ENCODE results near the gene LCE3E.
"Not testable (repeated sequence)": the region's sequence is repeated elsewhere in the genome, so short reads cannot be mapped to it uniquely, and the experiment has no call there.

The LCE3E gene, protein sequence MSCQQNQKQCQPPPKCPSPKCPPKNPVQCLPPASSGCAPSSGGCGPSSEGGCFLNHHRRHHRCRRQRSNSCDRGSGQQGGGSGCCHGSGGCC

DNA sequence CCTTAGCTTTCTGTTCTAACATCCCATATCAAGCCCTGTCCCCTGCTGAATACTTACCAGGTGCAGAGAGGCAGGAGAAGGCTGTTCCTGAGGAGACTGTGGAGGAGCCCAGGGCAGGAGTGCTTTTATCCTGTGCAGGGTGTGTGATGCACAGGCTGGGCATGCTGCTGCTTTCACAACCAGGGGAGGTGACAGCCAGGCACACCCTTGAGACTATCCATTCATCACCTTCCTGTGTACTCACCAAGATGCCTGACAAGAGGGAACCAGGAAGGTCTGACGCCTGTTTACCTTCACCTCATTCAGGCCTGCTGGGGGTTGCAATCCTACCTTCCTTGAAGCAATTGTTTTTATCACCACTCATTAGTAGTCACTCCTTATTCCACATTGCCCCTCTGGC is at the start of gene LCE3E:
Gene LCE3E, minus strand, starts transcription at position 100 of the 400 bp plus-strand sequence. CDS start 572 bp downstream, outside the sequence.
- no peak for DNase-seq (ENCODE audit: low read depth)

DNA sequence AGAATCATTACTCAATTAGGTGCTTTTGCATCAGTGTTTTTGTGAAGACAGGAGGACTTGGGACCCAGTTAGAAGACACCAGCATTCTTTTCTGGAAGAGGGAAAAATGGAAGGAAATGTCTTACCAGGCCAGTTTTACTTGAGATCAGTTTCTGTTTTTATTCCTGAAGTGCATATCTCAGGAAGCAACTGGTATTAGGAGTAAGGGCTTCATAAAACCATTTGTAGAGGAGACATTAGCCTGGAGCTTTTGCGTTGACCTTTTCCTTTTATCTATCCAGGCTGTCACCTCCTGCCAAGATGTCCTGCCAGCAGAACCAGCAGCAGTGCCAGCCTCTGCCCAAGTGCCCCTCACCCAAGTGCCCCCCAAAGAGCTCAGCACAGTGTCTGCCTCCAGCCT is 46.9 kb upstream of the LCE3E start, which contains the start of gene LCE3B:
Gene LCE3B, plus strand, starts transcription at position 301 of the 400 bp plus-strand sequence. Its CDS starts 0 bp downstream, at position 301.
- no peak for DNase-seq (ENCODE audit: low read depth)

DNA sequence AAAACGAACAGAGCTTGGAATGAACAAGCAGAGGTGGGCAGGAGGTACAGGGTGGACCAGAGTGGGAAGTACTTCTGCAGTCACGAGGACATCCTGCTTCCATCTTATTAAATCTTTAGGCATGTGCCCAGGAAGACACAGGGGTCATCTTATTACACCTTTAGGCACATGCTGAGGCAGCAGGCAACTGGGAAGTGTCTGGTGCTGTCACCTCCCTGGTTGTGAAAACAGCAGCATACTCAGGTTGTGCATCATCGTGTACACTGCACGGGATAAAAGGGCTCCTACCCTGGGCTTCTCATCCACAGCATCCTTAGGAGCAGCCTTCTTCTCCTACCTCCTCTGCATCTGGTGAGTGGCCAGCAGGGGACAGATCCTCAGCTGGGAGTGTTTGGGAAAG is 33.4 kb upstream of the LCE3E start, which contains the start of gene LCE3C:
Gene LCE3C, plus strand, starts transcription at position 301 of the 400 bp plus-strand sequence. CDS start 498 bp downstream, outside the sequence.
- no peak for DNase-seq (ENCODE audit: low read depth)

DNA sequence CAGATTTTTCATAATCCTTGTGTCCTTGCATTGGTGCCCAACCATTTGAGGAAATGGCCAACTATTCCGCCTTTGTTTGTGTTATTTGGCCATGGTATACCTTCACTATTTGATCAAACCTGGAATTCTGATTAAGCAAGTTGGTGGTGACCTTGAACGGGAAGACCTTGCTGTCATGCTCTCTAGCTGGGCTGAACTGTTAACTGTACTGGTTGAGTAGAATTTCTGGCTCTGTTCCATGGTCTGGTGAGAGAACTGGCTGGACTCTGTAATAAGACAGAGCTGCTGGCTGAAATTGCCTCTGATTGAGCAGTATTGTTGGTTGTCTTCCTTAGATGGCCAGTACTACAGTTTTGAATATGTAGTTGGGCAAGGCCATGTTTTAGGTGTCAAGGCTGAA is 30.4 kb upstream of the LCE3E start:
- no peak for DNase-seq (ENCODE audit: low read depth)

DNA sequence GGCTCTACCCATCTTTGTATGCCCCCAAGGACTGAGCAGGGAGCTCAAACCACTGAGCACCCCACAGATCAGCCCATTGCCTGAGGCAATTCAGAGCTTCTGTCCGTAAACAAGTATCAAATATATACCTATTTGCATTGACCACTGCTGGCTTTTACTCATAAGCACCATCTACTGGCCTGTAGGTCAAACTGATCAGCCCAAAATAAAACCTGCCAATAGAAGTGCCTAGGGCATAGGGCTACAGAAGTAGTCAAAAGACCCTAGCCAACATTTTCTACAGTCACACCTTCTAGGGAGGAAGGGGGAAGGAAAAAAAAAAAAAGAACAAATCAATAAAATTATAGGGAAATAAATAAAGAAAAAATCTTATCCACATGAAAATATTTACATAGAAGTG is 19.0 kb upstream of the LCE3E start:
- no peak for DNase-seq (ENCODE audit: low read depth)

DNA sequence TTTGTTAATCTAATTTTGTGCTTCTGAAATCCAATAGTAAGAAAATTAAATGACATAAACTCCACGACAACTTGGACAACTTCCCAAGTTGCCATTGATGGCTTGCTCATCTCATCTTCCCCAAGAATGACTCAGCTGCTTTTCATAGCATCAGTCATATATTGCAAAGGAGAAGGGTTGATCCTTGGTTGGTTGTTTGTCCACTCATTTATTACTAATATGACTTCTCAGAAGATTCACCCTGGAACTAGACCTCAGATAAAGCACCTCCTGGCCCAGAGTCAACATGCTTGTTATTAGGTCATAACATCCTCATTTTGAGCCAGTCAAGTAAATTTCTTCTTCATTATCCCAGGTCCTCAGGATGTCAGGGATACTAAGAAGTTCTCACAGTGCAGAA is 16.1 kb upstream of the LCE3E start:
- DNase-seq (ENCODE audit: low read depth) = peak; percentile 78

DNA sequence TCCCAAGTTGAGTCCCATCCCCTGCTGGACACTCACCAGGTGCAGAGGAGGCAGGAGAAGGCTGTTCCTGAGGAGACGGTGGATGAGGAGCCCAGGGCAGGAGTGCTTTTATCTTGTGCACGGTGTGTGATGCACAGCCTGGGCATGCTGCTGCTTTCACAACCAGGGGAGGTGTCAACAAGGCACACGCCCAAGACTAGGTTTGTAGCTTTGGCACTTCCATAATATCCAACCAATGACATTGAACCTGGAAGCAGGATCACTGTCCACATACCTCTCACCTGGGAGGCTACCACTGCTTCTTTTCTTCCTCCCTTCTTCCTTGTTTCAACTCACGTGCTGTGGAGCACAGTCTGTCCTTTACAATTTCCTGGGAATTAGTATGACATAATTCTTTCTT is 13.9 kb upstream of the LCE3E start, which contains the start of gene LCE3D:
Gene LCE3D, minus strand, starts transcription at position 84 of the 400 bp plus-strand sequence. CDS start 580 bp downstream, outside the sequence.
- DNase-seq (ENCODE audit: low read depth) = no peak

DNA sequence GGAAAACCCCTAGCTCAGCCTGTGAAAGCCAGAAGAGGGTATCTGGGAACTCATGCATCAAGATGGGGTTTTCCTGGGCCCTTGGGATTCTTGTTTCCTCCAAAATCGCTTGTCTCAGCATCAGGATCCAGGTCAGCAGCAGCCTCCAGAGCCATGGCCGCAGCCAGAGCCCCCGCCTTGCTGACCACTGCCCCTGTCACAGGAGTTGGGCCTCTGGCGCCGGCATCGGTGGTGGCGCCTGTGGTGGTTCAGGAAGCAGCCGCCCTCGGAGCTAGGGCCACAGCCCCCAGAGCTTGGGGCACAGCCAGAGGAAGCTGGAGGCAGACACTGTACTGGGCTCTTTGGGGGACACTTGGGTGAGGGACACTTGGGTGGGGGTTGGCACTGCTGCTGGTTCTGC is 12.9 kb upstream of the LCE3E start:
- not testable (repeated sequence) for DNase-seq (ENCODE audit: low read depth)

DNA sequence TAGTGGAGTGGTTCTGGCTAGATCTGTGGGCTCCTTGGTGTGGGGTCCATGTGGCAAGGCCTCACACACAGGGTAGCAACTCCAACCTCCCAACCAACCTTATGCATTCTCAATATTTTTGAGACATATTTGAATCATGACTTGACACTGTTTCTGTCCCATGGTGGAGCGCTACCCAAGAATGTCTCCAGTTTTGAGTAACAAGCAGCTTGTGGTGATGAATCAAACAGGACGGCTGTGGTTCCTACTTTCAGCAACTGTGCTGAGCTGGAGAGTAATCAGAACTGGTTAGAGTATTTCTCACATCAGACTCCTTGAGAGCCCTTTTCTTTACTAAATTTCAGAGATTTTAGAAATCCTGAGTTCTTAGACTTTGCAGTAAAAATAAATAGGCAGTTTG is 10.6 kb upstream of the LCE3E start:
- DNase-seq (ENCODE audit: low read depth) = peak; percentile 28

DNA sequence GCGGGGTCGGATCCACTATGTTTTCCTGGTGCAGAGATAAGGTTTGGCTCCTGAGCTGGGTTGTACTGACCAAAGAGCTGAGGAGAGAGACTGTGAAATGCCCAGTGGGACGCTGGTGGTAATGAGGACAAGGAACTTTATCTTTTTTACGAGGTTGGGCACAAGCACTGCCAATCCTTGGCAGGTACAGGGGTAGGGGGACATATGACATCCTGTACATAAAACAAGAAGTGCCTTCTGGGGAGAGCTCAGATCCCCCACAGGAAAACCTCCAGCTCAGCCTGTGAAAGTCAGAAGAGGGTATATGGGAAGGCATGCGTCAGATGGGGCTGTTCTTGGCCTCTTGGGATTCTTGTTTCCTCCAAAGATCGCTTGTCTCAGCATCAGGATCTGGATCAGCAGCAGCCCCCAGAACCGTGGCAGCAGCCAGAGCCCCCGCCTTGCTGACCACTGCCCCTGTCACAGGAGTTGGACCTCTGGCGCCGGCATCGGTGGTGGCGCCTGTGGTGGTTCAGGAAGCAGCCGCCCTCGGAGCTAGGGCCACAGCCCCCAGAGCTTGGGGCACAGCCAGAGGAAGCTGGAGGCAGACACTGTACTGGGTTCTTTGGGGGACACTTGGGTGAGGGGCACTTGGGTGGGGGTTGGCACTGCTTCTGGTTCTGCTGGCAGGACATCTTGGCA is 905 bp downstream of the LCE3E start:
- DNase-seq (ENCODE audit: low read depth) = no peak

DNA sequence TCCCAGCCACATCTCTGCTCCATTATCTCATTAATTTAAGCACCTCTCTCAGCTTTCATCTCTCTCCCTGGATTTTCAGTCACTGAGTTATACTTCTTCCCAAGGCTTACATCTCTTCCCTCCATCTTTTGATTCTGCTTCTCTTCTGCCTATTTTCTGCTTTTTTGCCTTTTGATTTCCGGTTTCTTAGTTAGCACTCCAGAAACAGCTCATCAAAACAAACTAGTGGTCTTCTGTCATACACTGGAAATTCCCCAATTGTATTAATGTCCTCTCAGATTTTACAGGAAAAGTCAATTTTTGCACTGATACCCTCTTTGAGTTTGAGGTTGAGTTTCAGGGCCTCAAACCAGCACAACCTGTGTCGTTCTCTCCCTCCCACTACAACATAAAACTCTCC is 1.5 kb downstream of the LCE3E start:
- DNase-seq (ENCODE audit: low read depth) = no peak

DNA sequence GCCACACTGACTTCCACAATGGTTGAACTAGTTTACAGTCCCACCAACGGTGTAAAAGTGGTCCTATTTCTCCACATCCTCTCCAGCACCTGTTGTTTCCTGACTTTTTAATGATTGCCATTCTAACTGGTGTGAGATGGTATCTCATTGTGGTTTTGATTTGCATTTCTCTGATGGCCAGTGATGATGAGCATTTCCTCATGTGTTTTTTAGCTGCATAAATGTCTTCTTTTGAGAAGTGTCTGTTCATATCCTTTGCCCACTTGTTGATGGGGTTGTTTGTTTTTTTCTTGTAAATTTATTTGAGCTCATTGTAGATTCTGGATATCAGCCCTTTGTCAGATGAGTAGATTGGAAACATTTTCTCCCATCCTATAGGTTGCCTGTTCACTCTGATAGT is 18.2 kb downstream of the LCE3E start:
- not testable (repeated sequence) for DNase-seq (ENCODE audit: low read depth)

DNA sequence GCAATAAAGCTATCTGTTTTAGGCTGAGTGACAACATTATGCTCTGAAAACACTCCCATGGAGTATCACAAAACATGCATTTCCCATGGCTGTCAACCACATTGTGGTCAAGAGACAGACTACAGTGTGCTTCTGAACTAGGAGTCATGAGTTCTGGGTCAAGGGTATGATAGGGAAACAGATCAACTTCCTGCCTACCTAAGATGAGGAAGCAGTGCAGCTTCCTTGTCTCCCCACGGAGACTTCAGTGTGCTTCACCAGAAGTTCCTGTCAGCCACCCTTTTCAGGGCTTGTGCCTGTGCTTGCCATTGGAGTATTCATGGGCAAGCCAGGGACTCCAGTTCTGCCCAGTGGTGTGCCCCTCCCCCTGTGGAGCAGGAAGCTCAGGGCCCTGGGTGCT is 19.9 kb downstream of the LCE3E start:
- no peak for DNase-seq (ENCODE audit: low read depth)

DNA sequence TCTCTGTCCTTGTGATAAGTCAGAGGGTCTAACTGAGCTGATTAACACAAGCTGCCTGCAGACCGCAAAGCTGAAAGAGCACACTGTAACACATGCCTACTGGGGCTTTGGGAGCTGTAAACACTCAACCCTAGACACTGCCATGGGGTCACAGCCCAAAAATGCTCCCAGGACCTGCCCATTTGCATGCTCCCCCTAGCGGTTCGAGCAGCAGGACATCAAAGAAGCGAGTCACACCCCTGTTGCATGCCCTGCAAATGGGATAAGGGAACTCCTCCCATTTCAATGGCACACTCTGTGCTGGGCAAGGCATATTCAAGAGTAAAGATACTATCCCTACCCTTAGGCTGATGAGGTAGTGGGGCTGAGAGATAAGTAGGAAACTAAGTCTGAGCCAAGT is 22.8 kb downstream of the LCE3E start:
- DNase-seq (ENCODE audit: low read depth) = no peak

DNA sequence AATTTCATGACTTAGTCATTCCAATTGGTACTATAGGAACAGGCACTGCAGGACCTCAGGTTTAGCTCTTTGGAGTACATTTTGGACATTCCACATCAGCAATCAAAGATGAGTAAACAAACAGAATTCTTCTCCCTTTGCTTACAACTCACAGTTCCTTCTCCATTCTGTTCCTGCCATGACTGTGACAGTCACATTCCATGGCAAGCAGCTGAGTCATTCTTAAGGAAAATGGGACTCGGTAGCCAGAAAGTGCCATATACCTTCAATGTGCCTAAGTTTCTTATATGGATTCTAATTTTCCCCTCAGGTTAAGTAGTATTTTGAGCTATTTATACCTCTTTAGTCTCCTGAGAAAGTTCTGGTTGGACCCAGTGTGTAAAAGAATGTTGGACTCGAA is 26.7 kb downstream of the LCE3E start:
- DNase-seq (ENCODE audit: low read depth) = no peak

DNA sequence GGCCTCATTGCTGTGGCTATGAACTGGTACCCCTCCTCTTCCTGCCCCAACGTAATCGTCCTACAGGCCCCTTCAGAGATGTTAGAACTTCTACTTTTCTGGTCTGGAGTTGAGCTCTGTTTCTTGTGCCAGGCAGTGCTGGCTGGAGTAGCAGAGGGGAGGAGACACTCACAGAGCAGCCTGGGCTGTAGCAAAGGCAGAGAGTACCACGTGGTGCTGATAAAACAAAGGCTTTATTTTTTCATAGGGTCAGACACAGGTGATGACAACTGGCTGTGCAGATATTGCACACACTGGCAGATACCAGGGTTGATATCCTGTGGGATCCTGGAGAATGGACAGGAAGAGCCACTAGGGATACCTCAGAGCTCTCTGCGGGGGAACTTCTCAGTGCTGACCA is 29.1 kb downstream of the LCE3E start:
- no peak for DNase-seq (ENCODE audit: low read depth)

DNA sequence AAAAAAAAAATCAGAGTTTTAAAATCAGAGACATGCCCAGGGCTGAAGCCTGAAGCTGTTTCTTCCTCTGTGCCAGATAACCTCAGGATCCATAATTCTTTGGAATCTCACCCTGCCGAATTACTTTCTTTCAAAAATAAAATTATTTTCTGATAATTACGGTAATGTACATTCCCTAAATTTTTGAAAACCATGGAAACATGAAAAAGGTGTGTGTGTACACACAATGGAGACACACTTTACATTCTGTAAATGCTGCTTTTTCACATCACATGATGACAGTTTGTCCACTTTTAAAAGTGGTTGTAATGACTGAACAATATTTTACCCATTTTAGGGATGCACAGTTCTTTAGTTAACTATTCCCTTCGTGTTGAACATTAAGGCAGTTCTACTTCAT is 30.8 kb downstream of the LCE3E start:
- no peak for DNase-seq (ENCODE audit: low read depth)

DNA sequence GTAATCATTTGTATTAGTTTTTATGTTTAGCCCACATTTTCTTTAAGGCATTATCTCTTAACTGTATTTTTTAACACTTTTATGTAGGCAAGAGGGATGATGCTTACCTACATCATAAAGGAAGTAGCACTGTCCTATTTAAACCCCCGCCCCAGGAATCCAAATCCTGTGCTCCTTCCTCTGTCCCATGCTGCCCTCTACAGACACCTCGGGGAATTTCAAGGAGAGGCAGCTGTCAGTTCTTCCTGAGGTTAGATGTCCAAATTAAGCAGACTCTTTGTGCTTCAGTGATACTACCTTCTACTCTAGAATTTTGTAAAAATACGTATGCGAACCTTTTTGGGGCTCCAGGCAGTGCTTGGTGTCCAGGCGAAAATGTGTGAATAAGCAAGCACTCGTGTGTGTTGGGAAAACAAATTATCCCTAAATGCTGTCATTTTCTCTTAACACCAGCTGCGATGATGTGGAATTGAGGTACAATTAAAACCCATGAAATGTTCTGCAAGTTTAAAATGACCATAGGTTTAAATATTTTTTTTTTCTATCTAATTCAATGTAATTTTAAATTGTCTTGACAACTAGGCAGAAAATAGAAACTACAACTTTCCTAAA is 33.1 kb downstream of the LCE3E start:
- DNase-seq (ENCODE audit: low read depth) = peak; percentile 24

DNA sequence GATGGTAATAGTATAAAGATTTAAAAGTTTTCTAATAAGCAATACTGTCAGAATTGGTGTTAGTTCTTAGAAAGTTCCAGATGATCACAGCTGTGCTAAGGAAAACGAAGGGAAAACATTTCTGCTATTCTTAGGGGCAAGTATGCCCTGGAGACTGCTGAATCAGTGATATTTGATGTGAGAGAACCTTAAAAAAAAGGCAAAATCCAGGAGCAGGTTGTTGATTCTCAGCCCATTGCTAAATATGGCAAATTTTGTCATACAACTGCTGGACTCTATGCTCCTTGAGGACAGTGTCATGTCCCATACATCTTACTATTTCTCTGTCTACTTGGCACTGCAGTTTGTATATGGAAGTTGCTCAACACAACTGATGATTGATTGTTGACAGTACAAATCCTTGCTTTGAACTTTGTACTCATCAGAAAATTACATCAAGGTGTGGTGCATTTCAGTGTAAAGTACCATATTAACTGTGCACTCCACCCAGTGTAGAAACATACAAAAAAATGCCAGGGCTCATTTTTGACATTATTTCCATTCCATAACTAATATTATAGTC is 41.4 kb downstream of the LCE3E start:
- DNase-seq (ENCODE audit: low read depth) = no peak

DNA sequence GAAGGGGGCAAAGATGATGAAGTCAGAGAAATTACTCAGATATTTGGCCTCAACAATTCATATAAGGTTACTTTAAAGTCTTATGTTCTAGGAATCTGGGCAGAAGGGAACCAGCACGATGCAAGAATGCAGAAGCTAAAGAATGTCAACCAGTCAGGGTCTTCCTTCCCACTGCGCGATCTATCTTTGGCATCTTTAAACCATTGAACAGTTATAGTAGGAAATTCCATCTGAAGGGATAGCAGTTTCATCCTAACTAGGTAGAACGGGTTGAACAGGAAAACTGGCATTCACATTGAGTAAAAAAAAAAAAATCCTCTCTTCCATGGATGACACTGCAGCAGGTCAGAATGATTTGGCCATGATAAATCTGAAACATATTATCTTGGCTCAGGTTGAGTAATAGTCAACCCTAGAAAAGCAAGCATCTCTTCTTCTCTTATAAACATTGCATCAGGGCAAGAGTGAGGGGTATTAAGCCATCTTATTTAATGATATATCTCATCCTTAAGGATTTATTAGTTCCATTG is 46.0 kb downstream of the LCE3E start:
- no peak for DNase-seq (ENCODE audit: low read depth)

DNA sequence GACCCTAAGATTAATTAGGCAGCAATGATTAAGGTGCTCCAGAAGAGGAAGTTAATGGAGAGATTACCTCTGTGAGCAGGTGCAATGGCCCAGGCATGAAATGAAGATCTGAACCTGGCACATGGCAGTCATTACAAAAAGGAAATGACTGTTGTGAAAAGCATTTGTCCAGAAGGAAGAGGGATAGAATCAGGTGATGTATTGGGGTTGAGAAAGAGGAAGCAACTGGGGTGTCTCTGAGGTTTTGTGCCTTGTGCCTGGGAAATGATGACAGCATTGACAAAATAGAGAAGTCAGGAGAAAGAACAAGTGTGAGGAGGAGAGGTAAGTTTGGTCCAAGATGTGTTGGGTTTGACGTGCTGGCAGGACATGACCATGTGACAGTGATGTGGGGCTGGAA is 46.7 kb downstream of the LCE3E start:
- no peak for DNase-seq (ENCODE audit: low read depth)

DNA sequence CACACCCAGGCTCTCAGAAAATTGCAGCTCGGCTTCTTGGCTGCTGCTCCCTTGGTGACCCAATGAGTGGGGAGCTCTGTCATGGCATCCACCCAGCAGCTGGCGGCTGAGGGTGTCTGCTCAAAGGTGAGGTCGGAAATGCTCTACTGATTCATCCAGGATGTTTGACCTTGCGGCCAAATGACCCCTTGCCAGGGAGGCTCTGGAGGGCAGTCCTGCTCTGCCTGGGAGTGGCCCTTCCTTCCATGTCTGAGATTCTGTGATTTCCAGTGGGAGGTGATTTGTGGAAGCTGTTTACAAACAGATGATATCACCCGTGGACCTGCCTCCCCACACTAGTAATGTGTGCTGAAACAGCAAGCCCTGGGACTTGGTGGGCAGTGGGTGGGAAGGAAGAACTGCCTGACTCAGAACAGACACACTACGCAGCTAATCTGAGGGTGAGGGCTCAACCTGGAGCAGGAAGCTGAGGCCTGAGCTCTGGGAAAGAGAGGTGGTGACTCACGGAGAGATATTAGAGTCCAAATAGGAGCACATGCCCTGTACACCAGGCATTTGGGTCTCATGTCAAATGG is 49.3 kb downstream of the LCE3E start:
- no peak for DNase-seq (ENCODE audit: low read depth)
